ENCODE measurements around the gene SNX25.

SNX25 gene

DNA sequence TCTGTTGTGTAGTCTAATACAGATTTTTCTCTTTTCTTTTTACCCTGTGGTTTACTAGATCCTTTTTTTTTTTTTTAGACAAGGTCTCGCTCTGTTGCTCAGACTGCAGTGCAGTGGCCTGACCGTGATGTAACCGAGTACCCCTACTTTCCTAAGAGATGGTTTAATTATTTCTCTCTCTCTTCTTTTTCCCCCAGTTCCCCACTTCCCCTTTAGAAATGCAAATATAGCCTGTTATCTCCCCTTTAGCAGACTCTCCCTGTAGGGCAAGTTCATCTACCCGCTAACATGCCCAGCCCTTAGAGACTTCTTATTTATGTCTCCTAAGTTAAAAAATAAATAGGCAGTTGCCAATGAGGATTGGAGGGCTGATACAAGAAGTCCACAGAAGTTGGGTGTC is 4.5 kb downstream of the SNX25 start:
- peak; percentile 78 for DNase-seq (ENCODE audit: low read depth)
- TF ChIP-seq, protein P1, sequence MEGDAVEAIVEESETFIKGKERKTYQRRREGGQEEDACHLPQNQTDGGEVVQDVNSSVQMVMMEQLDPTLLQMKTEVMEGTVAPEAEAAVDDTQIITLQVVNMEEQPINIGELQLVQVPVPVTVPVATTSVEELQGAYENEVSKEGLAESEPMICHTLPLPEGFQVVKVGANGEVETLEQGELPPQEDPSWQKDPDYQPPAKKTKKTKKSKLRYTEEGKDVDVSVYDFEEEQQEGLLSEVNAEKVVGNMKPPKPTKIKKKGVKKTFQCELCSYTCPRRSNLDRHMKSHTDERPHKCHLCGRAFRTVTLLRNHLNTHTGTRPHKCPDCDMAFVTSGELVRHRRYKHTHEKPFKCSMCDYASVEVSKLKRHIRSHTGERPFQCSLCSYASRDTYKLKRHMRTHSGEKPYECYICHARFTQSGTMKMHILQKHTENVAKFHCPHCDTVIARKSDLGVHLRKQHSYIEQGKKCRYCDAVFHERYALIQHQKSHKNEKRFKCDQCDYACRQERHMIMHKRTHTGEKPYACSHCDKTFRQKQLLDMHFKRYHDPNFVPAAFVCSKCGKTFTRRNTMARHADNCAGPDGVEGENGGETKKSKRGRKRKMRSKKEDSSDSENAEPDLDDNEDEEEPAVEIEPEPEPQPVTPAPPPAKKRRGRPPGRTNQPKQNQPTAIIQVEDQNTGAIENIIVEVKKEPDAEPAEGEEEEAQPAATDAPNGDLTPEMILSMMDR (IDR thresholded peaks at IDR 0.05; ENCODE audit: low read depth, low read length, missing control alignments) = no peak
- peak overlapping the region; percentile 91; the same call in 1 of the 2 replicates for H3K4me3 ChIP-seq (ENCODE audit: low read depth, low read length)

DNA sequence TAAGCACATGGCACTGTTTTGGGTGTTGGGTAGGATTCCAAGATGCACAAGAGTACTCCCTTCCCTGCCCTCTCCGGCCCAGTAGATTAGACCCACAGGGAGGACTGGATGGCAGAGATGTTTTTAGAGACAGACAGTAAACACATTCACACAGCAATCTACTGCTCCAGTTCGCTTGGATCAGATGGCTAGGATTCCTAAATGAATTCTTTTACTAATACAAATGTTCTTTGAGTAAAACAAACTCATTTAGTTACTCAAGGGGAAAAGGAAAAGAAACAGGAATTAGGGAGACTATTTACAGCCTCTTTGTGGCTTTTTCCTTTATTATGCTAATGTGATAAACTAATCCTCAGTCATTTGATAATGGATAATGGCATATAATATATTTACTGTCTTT is 5.9 kb downstream of the SNX25 start:
- DNase-seq (ENCODE audit: low read depth) = no peak
- TF ChIP-seq, protein P1 (IDR thresholded peaks at IDR 0.05; ENCODE audit: low read depth, low read length, missing control alignments) = no peak

DNA sequence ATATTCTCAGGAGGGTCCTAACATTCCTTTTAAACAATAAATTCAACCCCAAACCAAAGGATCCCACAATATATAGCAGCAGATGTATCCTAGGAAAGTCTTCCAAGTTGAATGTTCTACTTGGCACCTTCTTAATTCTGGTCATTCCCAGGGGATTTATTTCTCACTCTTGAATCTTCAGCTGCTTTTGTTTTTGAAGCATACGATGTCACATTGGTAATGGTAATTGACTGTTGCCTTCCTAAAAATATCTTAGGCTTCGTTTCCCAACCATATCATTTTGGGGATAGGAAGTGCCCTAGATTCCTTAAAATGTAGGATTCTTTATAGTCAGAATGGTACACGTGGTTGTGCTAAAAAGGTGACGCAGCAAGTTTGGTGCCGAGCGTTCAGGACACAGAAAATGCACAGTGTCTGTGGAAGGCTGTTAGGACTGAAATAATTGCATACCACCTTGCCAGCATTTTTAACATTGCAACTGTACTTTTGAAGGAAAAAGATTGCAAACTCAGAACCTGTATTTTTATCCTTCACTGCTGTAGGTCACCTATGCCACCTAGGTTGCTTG is 8.1 kb downstream of the SNX25 start:
- DNase-seq (ENCODE audit: low read depth) = no peak
- TF ChIP-seq, protein P1 (IDR thresholded peaks at IDR 0.05; ENCODE audit: low read depth, low read length, missing control alignments) = no peak
- H3K4me3 ChIP-seq (ENCODE audit: low read depth, low read length) = no peak overlapping the region

More for the DNA sequence above, 5.9 kb downstream of the SNX25 start:
- H3K4me3 ChIP-seq (ENCODE audit: low read depth, low read length) = no peak overlapping the region

DNA sequence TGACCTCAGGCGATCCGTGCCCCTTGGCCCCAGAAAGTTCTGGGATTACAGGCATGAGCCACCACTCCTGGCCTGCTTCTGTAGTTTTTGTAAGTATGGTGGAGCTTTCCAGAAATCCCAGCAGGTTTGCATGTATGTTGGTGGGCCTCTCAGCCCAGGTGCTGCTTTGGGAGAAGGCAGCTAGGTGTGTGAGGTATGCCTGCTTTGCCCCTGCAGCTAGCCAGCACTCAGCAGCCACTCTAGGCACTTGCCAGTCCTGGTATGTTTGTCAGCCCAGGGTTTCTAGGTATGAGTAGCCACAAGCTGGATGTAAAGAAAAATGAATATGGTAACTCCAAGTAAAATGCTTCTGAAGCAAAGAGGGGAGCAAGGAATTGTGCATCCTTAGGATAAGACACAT is 8.9 kb downstream of the SNX25 start:
- no peak overlapping the region for H3K4me3 ChIP-seq (ENCODE audit: low read depth, low read length)
- TF ChIP-seq, protein P1 (IDR thresholded peaks at IDR 0.05; ENCODE audit: low read depth, low read length, missing control alignments) = no peak
- DNase-seq (ENCODE audit: low read depth) = no peak

DNA sequence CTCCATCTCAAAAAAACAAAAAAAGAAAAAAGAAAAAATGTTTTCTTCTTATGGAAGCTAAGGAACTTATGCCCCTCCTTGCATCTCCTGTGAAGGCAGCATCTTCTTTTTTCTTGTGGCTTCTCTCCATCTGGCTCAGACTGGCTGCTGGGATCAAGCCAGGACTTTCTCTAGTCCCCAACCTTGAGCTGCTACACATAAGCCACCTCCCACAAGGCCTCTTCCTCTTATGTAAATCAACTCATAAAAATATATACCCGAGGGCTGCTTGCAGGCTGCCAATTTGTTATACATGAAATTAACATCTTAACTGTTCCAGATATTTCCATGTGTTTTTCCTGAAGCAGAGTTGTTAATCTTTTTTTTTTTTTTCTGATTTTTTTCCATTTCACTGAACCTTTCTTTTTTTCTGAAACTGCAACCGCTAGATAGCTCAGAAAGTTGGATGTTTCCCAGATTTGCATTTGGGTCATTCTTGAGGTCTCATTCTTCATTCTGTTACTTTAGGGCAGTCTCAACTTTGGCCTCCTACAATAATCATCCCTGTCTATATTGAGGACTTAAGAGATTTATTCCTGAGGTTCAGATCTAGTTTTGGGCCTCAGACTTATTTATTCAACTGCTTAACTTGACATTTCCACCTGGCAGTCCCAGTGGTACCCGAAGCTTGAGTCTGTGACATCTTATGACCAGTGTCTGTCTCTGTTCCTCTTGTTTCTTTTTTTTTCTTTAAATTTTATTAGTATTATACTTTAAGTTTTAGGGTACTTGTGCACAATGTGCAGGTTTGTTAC is 10.3 kb downstream of the SNX25 start:
- DNase-seq (ENCODE audit: low read depth) = no peak
- TF ChIP-seq, protein P1 (IDR thresholded peaks at IDR 0.05; ENCODE audit: low read depth, low read length, missing control alignments) = no peak
- H3K4me3 ChIP-seq (ENCODE audit: low read depth, low read length) = peak overlapping the region; percentile 20; the same call in 1 of the 2 replicates

DNA sequence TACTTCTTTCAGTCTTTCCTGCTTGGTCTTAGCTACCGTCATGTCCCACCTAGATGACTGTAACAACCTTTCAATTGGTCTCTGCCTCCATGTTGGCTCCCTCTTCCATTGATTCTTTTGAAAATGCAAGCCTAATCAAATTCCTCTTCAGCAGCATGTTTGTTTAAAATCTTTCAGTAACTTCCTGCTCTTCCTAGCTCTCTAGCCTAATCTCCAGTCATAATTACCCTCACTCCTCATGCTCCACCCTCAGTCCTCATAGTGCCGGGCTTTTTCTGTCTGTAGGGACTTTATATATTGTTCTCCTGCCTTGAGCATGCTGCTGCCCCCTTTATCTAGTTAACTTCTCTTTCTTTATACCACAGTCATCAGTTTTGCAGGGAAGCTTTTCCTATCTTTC is 12.1 kb downstream of the SNX25 start:
- no peak overlapping the region for H3K4me3 ChIP-seq (ENCODE audit: low read depth, low read length)
- TF ChIP-seq, protein P1 (IDR thresholded peaks at IDR 0.05; ENCODE audit: low read depth, low read length, missing control alignments) = no peak
- no peak for DNase-seq (ENCODE audit: low read depth)

Data from GM12864 (cell line).